GM18867 (cell line): Measurements from ENCODE around the gene SLC24A3.
A peak's percentile ranks its signal among the peaks of the same experiment; 100 is the strongest.
"Not testable (repeated sequence)": the region's sequence is repeated elsewhere in the genome, so short reads cannot be mapped to it uniquely, and the experiment has no call there.

Experiments used
- ATAC-seq: cut with Tn5 transposase; IDR thresholded peaks from one replicate; pipeline ENCODE4 v1.9.1; 2021; ENCODE audit warnings: mild to moderate bottlenecking, moderate library complexity; ENCODE audit not compliant: unreplicated experiment

The SLC24A3 gene

DNA sequence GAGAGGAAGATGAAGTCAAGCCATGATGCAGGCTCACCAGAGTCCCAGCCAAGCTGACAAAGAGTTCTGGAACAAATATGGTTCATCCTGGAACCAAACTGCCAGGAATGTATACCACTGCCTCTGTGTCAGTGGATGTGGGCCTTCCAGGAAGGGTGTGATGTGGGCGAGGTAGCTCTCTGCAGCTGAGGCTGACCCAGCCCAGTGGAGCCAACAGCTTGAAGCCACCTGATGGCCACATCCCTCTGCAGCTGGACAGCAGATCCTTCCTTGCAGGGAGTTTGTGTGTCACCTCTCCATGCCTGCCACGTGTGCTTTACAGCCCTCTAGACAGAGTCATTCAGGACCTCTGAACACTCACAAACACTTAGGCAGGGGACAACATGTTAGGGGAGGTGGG lies 403.6 kb downstream of the SLC24A3 start:
- no peak for ATAC-seq

DNA sequence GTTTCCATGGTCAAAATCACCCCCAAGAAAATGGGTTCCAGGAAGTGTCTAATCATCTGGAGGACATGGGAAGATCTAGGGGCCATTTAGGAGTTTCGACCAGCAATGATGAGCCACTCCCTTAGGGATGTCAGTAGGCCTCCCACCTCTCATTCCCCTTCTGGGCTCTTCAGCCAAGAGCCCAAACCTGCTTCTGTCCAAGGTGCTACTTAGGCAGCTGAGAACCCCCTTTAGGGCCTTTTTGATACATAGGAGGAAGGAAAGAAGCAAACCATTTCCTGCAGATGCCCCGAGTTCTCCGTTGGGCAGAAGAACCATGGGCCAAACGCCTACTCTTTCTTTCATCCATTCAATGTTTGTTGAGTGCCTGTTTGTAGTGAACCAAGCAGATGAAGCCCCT lies 404.2 kb downstream of the SLC24A3 start:
- no peak for ATAC-seq

DNA sequence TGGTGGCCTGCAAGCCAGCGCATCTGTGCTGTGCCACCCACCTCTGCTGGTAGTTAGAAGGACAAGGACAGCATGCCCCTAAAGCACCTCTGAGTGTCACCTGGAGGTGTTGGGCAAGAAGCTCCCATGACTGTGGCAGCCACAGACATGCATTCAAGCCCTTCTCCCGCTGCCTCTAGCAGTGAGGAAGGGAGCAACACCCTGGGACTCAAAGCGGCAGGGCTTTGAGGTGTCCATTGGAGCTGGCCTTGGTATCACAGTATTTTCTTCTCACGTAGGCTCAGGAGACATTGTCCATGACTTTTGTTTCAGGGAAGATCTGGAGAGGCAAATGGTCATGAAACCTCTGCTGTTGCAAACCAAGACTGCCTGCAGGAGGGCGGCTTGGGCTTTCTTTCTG lies 404.8 kb downstream of the SLC24A3 start:
- ATAC-seq, result no peak

DNA sequence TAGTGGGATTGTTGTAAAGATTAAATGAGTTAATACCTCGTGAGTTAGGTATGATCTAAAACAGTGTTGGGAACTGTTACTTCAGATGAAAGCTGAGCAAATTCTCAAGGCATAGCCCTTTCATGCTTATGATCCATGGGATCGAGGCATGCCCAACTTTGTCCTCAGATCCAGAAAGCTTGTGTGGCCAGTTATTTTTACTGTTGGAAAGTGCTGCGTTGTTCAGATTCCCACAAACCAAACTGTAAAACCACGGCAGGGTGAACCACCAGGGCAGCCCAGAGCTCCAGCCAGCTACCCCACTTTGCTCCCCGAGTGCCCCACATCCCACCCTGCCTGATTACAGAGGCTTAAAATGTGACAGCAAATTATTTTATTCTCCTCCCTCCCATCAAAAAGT lies 406.3 kb downstream of the SLC24A3 start:
- no peak for ATAC-seq

DNA sequence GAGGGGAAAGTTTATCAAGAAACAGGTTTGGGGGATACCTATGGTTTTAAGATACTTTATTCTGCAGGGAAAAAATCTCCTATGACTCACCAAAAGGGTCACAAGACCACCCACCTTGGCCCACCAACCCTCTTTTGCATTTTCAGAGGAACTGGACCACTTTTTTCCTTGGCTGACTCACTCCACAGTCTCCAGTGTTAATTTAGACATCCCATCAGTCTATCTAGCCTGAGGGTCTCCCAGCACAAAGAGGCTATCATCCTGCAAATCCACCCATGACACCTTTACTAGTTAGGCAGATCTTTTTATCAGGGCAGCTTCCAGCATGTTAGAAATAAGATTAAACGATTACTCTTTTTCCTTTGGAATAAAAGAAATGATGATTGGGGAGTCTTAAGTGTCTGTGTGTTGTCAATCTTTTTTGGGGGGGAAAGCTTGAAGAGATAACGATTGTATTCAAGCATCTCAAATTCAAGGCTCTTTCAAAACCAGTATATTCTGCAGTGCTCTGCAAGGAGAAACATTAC lies 407.5 kb downstream of the SLC24A3 start:
- ATAC-seq, result no peak

DNA sequence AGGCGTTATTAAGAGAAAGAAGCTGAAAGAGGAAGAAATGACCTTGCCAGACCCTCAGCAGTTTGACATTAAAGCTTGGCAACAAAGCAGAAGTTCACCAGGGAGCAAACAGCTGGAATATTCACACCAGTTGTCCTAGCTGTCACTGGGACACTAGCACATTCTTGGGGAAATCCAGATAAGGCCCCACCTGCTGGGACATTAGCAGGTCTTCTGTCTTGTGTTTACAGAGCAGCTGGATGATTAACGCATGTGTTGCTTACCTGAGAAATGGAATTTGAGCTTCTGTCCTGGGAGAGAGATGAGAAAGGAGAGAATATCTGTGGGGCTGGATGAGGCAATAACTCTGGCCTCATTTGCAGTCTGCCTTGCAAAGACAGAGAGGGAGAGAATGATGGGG lies 408.0 kb downstream of the SLC24A3 start:
- no peak for ATAC-seq

DNA sequence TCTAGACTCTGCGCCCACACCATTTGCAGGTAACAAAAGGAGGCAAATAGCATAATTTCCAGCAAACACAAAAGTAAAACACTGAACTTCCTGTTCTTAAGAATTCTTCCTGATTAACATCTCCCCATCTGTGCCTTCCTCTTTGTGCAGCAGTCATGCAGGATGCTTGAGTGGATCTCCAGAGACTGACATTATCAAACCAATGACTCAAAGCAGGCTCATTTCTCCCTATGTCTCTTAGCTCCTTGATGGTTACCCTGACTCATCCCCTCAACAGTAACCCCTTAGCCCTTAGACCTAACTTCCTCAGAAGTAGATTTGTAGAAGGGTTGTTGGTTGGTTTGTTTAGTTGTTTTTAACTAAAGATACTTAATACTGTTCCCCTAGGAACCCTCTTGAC lies 408.6 kb downstream of the SLC24A3 start:
- no peak for ATAC-seq

DNA sequence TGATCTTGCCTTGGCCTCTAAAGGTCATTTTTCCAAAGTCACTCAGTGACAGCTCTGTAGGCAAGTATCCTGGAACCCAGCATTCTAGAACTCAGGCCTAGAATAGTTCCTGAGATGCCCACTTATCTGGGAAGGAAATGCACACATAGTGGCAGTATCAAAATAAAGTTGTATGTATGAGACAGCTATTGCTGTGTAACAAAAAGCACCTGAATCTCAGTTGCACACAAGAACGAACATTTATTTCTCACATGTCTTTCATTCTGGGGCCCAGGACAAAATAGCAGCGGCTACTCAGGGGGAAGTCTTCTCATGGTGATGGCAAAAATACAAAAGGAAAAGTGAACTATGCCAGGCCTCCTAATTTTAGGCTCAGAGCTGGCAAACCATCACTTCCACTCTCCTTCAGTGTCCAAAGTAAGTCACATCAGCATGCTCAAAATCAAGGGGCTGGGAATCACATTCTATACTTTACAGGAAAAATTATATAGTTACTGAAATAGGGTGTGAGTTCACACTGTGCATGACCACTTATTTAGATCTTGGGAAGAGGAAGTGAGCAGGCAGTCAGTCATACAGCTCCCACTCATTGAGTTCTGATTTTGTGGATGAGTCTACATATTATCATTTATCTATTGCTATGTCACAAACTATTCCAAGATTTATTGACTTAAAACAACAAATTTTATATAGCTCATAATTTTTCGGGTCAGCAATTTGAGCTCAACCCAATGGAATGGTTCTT lies 412.0 kb downstream of the SLC24A3 start:
- no peak for ATAC-seq

DNA sequence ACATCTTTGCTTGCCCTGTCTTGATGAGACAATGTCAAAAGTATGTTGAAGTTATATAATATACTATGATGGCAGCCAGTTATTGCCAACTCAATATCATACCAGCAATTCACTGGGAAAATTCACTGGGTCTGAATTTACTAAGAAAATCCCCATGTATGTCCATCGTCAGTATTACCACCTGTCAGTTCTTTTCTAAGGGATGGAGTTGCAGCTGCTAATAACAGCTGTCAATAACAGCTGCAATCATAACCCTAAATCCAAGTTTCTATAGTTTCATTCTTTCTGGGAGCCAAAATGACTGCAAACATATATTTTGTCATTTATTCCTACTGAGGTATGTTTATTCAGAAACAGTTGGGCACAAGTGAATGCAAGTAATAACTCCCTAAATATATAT lies 413.0 kb downstream of the SLC24A3 start:
- no peak for ATAC-seq

DNA sequence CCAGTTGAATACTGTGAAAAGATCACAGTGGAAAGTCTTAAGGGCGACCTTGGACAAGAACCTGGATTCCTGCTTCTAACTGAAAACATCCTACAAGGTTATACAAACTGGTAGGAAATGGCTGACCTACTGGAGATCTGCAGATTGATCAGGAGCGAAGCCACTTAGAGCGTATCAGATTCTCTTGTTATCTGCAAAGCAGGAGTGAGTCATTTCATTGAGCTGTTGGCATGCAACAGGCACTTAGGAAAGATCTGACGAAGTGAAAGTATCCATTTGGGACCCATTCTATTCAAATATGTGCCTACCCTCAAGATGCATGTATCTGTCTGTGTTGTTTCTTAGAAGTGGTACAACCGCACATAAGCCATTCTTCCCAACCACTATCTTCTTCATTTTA lies 414.5 kb downstream of the SLC24A3 start:
- no peak for ATAC-seq

DNA sequence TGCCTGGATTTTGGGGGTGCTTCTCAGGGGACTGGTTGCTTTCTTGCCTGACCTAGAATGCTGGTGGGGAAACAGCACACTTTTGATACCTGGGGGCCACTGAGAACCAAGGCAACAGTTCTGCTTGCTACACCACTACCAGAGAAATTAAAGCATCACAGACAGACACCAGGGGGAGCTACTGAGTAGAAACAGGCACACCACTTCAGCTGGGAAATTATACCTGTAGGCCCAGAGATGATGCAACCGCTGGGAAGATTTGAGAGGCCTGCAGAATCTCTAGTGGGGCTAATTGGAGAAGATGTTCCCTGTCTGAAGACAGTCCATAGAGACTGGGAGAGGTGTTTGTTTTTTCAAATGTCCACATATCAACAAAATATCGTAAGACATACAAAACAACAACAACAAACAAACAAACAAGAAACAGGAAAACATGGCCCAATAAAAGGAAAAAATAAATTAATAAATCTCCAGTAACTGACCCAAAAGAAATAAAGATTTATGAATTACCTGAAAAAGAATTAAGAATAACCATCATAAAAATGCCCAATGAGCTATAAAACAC lies 416.2 kb downstream of the SLC24A3 start:
- ATAC-seq, result peak; percentile 80

DNA sequence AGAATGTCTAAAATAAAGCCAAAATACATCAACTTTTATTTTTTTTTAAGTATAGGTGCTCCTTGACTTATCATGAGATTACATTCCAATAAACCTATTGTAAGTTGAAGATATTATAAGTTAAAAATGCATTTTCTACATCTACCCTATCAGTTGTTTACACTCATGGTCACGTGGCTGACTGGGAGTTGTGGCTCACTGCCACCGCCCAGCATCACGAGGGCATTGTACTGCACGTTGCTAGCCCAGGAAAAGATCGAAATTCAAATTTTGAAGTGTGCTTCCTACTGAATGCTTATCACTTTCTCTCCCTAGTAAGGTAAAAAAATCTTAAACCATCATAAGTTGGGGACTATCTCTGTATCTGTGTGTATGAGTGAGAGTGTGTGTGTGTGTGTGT lies 419.0 kb downstream of the SLC24A3 start:
- ATAC-seq, result no peak

DNA sequence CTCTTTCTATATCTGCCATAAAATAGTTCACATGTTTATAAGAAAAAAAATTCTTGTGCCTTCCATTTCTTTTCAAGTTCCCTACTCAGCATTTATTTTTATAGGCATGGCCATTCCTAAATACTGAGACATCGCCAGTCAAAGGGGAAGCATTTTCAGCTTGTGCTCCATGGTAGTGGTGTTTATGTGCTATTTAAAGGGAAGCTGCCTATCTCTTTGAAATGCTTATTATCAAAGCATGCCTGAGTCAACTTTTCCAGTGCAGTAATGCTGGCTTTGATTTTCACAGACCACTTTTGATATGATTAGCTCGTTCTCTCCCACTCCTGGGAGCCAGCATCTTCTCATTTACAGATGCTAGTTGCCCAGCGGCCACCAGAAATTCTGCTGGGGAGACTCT lies 421.5 kb downstream of the SLC24A3 start:
- no peak for ATAC-seq

DNA sequence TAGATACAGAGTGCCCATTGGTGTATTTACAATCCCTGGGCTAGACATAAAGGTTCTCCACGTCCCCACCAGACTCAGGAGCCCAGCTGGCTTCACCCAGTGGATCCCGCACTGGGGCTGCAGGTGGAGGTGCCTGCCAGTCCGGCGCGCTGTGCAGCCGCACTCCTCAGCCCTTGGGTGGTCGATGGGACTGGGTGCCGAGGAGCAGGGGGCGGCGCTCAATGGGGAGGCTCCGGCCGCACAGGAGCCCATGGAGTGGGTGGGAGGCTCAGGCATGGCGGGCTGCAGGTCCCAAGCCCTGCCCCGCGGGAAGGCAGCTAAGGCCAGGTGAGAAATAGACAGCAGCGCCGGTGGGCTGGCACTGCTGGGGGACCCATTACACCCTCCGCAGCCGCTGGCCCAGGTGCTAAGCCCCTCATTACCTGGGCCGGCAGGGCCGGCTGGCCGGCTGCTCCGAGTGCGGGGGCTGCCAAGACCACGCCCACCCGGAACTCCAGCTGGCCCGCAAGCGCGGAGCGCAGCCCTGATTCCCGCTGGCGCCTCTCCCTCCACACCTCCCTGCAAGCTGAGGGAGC lies 427.1 kb downstream of the SLC24A3 start:
- ATAC-seq, result not testable (repeated sequence)

DNA sequence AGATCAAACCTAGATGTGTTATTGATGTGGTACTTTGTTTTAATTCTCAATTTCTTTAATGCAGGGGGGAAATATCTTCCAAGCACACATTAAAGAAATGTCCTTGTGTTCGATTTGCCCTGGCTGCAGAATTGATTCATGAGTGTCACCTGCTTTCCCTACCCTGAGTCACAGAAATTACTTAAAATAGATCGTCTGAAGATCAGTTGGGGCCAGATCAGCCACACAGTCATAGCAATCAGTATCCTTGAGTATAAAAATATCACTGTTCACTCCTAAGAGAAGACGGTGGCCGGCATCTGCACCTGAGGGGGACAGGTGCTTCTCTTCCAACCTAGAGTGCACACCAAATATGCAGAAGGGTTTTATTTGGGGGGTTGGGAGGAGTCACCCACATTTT lies 430.4 kb downstream of the SLC24A3 start:
- ATAC-seq, result no peak

DNA sequence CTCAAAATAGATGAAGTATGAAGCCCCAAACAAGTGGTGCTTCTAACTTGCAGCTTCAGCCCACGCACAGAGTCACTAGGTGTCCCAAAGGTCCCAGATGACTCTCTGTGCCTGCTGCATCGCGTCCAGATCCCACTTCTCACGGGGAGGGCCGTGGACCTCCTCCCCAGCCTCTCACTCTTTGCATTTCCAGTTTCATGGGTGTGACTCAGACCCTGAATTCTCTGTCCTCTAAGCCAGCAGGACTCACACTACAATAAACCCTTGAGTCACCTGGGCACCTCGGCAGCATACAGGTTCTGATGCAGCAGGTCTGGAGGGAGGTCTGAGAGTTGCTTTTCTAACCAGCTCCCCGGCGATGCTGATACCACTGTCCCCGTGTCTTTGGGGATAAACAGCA lies 431.6 kb downstream of the SLC24A3 start:
- ATAC-seq, result no peak

DNA sequence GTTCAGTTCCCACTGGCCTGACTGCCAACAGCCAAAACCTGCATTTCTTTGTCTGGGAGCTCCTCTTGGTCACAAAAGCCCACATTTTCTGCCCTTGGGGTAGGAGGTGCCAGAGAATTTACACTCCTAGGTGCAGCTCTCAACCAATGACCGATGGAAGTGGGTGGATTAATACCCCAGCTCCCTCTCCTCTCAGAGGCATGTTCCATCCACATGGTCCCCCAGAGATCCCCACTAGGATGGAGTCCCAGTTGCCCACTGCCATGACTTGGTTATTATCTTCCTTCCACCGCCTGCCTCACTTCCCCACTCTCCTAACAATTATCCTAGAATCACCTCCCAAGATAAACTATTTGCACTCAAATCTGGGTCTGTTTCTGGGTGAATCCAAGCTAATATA lies 434.5 kb downstream of the SLC24A3 start:
- no peak for ATAC-seq

DNA sequence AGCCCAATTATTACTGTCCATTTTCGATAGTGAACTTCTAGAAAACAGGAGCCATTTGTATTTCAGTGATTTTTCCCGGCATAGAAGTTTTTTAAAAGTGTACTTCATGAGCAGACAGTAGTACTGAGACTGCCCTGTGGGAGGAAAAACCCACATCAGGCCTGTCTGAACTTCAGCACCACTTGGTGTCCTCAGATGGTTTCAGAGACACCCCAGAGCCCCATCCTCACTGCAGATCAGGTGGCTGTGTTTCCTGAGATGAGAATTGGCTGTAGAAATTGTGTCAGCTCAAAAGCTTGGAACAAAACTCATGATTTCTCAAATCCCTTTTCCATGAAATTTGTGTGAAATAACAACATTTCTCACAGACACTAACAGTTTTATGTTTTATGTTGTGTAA lies 435.6 kb downstream of the SLC24A3 start:
- no peak for ATAC-seq

DNA sequence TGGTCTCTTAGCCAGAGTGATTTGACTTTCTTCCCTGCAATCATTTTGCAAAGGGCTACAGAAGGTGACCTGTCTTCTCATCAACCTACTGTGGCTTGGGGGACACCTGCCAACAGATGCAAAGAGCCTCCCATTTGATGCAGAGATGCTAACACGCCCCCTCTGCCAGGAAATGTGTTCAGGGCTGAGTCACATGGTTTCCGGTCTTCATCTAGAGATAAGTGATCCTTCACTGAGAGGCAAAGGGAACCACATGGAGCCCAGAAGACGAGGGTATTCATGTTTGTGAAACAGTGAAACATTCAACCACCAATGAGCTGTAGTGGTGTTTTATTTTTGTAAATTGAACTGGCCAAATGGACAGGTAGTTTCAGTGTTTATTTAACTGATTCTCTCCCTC lies 436.6 kb downstream of the SLC24A3 start:
- no peak for ATAC-seq

DNA sequence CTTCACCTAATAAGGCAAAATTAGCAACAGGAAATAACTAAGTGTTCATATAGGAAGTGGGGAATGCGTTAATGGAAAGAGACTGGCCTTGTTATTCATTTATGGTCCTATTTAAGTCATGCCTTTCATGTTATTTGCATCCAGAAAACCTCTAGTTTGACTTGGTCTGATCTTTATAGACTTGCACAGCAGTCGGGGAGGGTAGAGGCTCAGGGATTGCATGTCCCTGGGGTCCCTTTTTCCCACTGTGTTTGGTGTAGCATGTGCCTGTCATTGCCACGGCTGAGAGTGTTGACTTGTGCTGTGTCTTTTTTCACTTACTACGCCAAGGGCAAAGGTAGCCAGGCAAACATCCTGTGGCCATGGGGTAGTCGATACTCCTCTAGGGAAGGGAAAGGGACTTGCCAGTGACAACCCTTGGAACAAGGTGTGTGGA lies 440.2 kb downstream of the SLC24A3 start:
- ATAC-seq, result no peak

DNA sequence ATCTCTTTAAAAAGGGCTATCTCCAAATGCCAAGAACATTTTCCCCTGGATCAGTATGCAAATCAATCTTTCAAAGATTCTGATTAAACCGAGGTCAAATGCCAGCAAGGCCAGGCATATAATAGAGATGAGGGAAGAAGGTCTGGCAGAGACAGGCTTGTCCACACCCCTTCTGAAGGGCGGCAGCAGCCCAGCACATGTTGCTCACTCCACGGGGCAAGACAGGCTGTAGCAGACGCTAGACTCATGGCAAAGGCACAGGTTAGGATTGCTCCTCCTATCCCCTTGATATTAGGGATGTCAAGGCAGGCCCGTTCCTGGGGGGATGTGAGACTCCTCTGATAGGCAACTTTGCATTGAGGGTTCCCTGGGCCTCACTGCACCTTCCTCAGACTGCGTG lies 440.9 kb downstream of the SLC24A3 start:
- ATAC-seq, result no peak

DNA sequence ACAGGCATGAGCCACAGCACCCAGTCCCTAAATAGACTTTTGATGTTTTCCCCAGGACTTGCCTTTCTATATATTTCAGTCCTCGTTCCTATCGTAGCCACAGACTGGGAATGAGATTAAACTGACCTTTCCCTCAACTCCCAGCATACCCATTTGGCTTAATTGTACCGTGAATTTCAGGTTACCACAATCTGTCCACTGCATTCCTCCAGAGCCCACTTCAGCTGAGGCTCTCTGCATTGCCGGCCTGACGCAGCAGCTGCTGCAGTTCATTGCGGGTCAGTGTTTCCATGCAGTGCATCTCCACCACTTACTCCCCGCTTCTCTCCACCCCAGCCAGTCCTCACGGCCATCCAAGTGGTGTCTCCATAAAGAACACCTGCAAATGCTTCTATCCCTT lies 442.5 kb downstream of the SLC24A3 start:
- ATAC-seq, result no peak
